ENCODE measurements around the gene PCGF1.
A peak's percentile ranks its signal among the peaks of the same experiment; 100 is the strongest.

Gene PCGF1

DNA sequence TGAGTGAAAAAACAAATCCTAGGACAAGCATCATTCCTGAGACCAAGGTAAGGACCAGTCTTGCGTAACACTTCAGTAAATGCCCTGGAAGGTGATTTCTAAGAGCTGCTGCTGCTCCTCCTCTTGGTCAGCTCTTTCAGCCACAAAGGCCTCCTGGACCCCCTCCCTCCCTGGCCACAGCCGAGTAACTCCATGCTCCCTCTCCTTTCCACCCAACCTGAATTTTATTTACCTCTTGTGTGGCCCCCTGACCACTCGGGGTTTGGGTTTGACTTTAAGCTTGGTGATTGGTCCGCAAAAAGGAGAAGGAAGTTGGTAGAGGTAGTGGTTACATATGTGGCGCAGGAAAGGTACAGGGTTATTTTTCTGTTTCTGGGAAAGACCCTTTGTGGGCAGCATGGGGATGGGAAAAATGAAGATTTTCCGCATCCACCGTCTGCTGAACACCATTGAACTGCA is 31.4 kb upstream of the PCGF1 start:
- no peak for DNase-seq (ENCODE audit: extremely low spot score, insufficient read length, low read depth)
- FAIRE-seq = peak; percentile 67

DNA sequence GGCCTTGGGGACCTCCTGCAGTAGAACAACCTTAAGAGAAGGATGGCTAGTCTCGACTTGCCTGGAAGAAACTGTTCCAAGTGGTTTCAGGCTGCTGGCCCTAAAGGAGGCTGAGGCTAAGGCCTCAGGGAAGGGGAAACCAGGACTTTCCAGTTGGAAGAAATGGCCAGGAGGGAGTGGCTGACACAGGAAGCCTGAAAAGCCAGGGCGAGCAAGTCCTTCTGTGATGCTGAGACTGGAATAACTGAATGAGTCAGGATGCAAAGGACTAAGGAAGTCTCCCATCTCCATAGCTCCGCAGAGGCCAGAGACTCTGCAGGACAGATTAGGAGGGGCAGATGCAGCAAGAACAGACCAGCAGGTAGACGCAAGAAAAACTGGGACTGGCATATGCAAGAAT is 29.6 kb upstream of the PCGF1 start:
- no peak for DNase-seq (ENCODE audit: extremely low spot score, insufficient read length, low read depth)
- no peak for FAIRE-seq

DNA sequence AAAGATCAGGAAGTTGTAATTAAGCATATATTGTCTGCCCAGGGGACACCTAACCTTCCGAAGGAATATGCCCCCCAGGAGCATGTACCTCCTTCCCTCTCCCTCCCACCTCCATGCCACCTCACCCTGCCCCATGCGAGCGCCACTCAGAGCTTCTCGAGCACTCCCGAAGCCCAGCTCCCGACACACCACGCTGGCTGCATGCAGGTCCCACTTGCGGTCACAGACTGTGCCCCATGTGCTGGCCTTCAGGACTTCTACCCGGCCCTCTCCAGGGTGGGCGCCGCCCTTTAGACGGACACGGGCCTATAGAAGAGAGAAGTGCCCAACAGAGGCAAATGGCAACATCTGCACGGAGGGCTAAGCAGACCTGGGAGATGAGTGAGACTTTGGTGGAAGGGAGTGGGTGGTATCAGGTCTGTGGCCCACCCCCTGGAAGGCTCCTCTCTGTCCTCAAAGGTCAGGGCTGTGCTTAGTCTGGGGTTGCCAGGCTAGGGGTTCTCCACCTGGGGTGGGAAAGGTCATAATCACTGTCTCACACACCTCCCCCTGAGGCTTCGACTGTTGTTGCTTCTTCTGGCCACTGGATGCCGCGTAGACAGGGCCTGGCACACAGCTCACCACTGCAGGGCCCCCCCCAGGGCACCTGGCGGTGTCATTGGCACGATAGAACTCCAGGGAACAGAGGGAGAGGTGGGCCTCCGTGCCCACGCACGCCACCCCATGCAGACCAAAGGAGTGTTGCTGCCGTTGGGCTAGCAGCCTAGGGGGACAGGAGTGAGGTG is 28.9 kb upstream of the PCGF1 start:
- DNase-seq (ENCODE audit: extremely low spot score, insufficient read length, low read depth) (no peak), FAIRE-seq (no peak)

DNA sequence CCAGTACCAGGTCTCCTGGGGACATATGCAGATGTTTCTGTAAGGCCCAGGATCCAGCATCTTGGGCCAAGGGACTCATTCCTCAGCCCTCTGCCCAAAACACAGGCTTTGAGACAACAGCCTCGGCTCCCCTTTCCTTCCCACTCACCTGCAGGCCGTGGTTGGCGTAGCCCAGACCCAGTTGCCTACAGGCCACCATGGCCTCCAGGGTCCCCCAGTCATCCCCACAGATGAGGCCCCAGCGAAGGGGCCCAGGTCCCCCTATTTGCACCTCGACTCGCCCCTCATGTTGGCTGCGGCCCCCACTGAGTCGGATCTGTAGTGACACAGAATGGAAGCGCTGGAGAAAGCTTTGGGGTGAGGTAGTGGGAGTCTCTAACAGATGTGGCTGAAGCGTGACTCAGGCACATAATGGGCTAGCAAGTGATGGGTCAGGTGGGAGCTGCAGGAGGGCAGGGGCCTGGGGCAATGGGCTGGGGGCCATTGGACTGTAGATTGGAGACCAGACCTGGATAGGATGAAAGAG is 28.0 kb upstream of the PCGF1 start:
- FAIRE-seq (no peak), DNase-seq (ENCODE audit: extremely low spot score, insufficient read length, low read depth) (no peak)

DNA sequence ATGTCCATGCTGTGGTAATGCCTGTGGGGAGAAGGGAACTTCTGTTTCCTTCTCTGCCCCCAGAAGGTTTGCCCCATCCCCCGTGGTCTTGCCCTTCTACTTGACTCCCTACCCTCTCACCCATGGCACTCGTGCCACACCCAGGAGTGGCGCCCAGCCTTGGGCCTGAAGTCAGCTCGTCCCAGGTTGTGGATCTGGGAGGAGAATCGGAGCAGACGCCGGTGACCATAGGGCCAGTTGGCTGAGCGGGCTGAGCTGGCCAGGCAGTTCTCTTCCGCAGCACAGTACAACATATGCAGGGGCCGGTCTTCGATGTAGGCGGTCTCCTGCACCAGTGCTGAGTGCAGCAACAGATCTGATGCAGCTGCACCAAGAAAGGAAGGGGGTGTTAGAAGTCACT is 26.9 kb upstream of the PCGF1 start:
- FAIRE-seq (no peak), DNase-seq (ENCODE audit: extremely low spot score, insufficient read length, low read depth) (no peak)

DNA sequence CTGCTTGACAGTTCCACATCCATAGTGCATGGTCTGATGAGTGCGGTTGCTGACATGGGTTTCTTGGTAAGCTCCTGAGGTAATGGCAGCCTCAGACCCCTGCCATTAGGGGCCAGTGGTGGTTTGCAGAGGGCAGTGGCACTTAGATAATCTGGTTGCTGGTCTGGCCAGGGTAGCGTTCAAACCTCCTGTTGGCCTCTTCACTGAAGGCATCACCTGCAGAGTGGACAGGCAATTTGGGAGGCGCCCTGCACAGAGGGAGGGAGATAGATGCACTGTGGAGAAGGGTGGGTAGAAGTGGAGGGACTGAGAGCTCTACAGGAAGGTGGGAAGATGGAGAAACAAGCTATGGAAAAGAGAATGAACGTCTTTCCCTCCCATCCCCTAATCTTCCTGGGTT is 26.0 kb upstream of the PCGF1 start:
- no peak for DNase-seq (ENCODE audit: extremely low spot score, insufficient read length, low read depth)
- FAIRE-seq = no peak

DNA sequence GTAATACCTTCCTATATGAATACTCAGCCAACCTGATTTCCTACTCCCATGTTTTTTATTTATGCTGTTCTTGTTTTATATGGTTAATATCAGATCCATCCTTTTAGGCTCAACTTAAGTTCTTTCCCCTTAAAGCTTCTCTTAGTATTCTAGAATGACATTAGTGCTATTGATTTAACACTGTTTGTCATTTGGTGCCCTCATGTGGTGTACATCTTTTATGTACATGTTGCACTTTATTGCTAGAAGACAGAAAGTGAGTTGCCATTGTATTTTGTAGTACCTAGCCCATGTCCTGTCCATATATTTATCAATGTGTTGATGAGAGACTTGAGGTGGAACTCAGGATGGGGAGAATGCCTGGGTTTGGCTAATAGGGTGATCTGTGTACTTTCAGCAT is 24.7 kb upstream of the PCGF1 start:
- FAIRE-seq = no peak

DNA sequence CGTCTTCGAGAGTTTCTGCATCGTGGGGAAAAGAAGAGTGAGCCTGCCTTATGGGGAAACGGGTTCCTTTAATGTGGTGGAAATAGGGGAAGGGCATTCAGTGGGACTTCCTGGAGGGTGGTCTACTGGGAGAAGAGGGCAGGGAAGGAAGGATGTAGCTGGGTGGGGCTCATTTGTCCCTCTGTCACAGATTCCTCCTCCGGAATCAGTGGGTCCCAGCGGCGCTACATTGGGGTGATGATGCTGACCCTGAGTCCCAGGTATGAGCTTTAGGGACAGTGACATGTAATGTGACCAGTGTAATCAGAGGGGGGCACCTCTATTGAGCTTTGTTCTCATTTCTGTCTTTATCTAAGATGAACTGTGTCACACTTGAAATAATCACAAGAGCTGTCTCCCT is 24.2 kb upstream of the PCGF1 start:
- FAIRE-seq = no peak
- no peak for DNase-seq (ENCODE audit: extremely low spot score, insufficient read length, low read depth)

More for the DNA sequence above, 24.7 kb upstream of the PCGF1 start:
- no peak for DNase-seq (ENCODE audit: extremely low spot score, insufficient read length, low read depth)

DNA sequence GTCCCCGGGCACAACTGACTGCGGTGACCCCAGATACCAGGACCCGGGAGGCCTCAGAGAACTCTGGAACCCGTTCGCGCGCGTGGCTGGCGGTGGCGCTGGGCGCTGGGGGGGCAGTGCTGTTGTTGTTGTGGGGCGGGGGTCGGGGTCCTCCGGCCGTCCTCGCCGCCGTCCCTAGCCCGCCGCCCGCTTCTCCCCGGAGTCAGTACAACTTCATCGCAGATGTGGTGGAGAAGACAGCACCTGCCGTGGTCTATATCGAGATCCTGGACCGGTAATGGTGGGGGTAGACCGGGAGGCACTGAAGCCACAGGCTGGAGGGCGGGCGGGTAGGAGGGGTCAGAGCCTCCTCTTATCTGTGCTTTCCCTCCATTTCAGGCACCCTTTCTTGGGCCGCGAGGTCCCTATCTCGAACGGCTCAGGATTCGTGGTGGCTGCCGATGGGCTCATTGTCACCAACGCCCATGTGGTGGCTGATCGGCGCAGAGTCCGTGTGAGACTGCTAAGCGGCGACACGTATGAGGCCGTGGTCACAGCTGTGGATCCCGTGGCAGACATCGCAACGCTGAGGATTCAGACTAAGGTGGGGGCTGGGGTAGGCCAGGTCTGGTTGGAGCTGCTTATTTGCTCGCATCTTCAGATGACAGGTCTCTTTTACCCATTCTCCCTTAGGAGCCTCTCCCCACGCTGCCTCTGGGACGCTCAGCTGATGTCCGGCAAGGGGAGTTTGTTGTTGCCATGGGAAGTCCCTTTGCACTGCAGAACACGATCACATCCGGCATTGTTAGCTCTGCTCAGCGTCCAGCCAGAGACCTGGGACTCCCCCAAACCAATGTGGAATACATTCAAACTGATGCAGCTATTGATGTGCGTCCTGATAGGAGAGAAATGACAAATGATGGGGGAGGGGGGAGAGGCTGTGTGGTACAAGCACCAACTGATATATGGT is 23.0 kb upstream of the PCGF1 start:
- DNase-seq (ENCODE audit: extremely low spot score, insufficient read length, low read depth) (no peak), FAIRE-seq (peak; percentile 86)

DNA sequence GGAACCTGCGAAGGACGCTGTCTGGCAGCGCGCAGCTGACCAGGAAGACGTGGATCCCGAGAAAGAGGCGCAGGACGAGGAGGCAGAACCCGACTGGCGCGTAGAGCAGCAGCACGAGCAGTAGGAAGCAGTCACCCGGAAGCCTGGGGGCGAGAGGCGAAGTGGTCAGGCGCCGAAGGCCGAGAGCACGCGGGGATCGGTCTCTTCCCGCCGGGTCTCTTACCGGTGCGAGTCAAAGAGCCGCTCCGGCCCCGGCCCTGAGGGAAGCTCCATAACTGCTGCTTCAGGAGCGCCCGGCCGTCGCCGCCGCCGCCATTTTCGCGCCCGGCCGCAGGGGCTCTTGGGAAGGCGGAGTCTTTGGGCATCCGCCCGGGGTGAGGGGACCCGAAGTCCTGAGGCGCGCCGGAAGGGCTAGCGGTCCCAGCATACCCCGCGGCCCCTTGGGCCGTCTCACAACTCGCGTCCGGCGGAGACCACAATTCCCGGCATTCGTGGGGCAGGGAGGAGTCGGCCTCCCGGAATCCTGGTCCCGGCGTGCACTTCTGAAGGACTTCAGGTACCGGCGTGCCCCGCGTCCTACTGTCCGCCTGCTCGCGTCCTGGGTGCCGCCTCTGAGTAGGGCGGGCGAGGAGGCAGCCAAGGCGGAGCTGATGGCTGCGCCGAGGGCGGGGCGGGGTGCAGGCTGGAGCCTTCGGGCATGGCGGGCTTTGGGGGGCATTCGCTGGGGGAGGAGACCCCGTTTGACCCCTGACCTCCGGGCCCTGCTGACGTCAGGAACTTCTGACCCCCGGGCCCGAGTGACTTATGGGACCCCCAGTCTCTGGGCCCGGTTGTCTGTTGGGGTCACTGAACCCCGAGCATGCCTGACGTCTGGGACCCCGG is 22.1 kb upstream of the PCGF1 start, which contains the start of the genes AUP1 and HTRA2:
TSS of gene AUP1 (minus strand) at position 350 of the 882 bp plus-strand sequence. CDS start at position 273, 77 bp downstream.
TSS of gene HTRA2 (plus strand) at position 577 of the 882 bp plus-strand sequence. CDS start at position 651, 74 bp downstream.
- peak; percentile 96 for FAIRE-seq
- peak; percentile 99 for DNase-seq (ENCODE audit: extremely low spot score, insufficient read length, low read depth)

DNA sequence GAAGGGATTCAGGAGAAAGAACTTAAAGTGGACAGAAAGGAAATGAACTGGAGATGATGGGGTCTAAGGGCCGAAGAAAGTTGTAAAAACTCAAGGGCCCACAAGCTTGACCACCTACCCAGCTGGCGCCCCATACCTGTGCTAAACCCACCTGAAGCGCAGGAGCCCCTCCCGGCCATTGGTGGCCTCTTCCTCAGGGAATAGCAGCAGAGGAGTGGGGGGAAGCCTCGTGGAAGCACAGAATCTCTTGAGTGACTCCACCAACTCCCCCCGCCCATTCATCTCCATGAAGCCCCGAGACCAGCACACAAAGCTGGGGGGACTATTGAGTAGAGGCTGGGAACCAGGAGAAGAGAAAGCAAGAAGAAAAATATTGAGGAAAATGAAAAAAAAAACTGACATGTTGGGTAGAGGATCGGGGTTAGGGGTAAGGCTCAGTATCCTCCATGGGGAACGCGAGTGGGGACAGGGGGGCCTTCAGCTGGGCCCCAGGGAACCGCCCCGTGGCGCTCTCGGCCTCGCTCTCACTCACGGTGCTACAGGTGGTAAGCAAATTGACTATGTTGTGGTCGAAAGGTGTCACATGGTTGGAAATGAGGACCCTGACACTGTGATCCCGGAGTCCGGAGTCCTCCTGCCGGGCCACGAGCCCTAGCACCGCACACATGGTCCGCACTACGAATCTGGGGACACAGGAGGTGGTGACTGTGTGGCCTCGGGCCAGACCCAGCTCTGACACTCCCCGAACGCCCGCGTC is 21.3 kb upstream of the PCGF1 start:
- DNase-seq (ENCODE audit: extremely low spot score, insufficient read length, low read depth) (no peak), FAIRE-seq (no peak)

DNA sequence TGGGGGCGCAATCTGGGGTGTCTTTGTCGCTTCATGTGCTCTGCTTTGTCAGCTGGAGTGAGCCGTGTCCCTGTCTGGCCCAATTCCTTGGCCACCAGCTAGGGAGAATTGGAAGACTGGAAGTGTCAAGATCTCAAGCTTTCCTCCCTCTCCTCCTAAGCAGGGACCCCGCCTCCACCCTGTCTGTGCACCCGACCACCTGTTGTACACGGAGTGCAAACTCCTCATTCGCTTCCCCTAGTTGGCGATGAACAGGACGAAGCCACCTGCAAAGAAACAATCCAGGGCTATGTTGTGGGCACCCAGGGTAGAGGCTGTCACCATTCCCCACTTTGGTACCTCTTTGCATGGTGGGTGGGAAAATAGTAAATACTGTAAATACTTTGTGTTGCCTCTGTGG is 20.2 kb upstream of the PCGF1 start:
- FAIRE-seq (no peak), DNase-seq (ENCODE audit: extremely low spot score, insufficient read length, low read depth) (no peak)

DNA sequence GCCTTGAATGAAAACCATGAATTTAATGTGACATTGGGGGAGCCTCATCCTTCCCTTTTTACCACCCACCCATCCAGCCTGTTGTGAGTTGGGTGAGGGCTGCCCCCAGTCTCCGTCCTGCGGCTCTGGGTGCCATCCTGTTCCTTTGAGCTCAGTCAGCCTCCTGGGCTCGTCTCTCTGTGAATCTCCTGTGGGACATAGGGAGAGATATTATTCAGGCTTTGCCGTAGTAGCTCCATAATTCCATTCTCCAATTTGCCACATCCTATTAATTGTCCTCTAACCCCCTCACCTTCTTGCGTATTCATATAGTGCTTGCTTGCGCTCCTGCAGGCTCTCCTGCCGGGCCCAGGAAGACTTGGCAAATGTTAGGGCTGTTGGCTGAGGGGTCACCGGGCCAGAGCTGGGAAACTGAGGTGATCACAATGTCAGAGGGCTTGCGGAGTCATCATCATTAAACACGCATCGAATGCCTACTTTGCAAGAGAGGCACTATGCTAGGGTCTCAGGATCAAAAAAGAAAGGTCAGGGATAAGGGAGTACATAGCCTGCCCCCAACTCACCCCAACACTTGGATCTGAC is 19.2 kb upstream of the PCGF1 start:
- FAIRE-seq (no peak), DNase-seq (ENCODE audit: extremely low spot score, insufficient read length, low read depth) (no peak)

DNA sequence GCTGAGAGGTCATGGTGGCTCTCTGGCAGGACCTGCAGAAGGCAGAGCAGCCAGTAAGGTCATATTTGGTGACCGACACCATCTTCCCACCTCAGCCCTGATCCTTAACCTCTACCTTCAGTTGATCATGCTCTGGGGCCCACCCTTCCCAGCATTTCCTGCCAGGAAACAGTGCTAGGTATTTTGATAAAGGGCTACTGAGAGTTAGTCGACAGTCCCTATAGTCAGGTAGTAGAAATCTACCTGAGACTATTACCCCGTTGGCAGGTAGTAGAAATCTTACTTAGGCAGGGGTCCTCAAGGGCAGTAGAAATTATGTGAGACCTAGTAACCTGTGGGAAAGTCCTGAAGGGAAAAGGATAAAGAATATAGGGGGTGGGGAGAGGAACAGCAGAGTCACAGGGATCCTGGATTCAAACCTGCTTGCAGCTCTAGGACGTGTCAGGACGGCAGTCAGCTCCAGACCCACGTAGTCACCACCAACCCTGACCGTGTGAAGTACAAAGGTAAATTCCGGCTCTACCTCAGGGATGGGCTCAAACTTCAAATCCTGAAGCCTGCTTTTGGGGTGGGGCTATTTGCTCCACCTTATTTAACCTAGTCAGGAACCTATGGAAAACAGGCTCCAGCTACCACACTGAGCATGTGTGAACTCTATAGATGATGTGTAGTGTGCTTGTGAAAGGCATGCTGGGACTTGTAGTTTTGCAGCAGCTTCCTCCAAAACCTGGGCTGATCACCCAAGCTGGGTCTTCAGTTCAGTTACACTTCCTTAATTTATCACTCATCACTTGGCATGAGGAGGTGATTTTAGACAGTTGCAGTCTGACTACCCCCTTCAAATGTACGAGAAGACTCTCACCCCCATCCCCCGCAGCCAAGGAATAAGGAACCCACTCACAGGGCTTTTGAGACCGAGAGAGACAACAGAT is 18.5 kb upstream of the PCGF1 start, which contains the start of gene DQX1:
TSS of gene DQX1 (minus strand) at position 515 of the 932 bp plus-strand sequence. CDS start at position 13, 502 bp downstream.
- FAIRE-seq (peak; percentile 81), DNase-seq (ENCODE audit: extremely low spot score, insufficient read length, low read depth) (no peak)

DNA sequence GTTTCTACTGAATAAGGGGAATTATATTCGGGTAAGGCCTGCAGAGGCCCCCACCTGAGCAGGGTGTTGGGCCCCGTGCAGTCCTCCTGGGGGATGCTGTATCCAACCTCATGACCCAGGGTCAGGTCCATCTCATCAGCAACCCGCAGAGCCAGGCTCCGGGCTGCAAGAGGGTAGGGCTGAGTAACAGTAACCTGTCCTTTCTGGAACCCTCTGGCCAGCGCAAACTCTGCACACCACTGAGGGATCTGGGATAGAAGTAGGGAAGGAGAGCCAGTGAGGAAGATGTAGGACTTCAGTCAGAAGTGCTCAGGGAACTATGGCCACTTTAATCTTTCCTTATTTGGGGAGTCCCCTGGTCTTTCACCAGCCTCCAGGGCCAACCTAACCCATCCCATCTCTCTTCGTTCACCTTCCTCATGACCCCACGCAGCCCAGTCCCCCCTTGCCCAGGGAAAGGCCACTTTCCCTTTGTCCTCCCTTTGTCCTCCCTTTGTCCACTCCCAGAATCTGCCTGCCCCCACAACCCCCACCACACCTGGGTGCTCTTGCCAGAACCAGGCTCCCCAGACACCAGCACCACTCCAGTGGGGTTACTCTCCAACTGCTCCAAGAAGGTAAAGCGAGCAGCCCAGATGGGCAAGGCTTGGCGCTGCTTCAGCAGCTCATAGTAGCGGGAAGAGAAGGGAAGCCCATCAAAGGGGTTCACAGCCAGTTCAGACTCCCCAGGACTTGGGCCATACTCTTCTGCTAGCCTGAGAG is 17.6 kb upstream of the PCGF1 start:
- DNase-seq (ENCODE audit: extremely low spot score, insufficient read length, low read depth) (no peak), FAIRE-seq (no peak)

DNA sequence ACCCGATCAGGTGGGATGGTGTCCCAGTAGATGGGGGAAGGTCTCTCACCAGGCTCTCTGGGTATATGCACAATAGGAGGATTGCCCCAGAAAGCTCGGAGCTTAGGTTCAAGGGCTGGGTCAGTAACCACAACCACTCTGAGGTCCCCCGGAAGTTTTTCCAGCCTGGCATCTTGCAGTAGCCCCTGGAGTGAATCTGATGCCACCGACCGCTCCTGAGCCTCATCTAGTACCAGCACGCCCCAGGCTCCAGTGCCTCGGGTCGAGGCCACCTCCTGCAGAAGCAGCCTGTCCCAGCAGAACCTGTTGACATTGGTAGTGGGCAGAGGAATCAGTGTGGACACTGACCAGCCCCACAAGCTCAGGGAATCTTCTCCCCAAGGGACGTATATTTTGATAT is 16.5 kb upstream of the PCGF1 start:
- no peak for FAIRE-seq
- no peak for DNase-seq (ENCODE audit: extremely low spot score, insufficient read length, low read depth)

DNA sequence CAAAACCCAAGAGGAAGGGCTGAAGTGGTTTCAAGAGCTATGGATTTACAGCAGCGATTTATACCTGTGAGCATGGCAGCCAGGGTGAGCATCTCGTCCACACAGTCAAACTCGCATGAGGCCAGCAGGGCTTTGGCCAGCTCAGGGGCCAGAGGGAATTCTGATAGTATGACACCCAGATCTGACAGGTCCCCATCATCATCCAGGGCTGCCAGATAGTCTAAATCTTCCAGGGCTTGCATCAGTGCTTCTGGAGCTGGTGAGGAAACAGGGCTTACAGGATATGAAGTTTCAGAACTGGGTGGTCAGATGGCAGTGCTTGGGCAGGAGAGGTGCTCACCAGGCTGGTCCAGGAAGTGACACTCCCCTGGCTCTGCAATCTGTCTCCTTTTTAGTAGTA is 15.0 kb upstream of the PCGF1 start:
- no peak for FAIRE-seq
- DNase-seq (ENCODE audit: extremely low spot score, insufficient read length, low read depth) = no peak
